CD4-positive, alpha-beta T cell treated with Interleukin-6 at 100 ng/mL for 8 hours (primary cell): ENCODE data around the gene SND1.

Source experiments
- DNase-seq: peaks from one replicate; pipeline ENCODE4 v3.0.0-alpha.2; 2020; ENCODE audit warnings: mixed read lengths, low spot score

The SND1 gene

DNA sequence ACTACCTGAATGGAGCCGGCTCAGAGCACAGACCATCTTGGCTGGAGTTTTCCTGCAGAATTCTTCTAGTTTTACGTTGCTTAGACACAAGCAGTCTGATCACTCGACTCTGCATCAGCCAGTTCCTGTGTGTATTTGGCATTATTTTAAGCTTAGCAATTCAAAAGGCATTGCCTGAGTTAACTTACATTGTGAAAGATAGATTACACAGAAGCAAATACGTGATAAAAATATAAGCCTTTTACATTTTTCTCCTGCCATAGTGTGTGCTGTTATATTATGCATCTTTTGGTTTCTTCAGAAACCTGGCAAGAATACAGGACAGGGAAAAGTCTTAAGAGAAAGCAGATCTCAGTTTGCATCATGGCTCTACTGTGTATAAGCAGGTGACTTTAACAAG is 281.2 kb downstream of the SND1 start:
- no peak for DNase-seq

DNA sequence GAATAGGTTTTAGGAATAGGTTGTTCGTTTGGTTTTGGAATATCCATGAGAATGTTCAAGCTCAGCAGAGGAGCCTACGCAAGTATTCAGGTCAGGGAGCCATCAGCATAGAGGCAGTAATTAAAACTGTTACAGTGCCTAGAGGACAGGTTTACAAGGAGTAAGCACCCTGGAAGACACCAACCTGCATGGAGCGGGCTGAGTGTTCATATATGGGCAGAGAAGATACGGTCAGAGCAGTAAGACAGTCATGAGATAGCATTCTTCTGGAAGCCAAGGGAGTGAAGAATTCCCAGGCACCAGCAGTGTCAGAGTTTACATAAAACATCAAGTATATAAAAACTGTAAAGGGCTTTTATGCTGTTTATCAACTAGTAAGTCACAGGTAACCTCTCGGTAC is 282.7 kb downstream of the SND1 start:
- DNase-seq, result no peak

DNA sequence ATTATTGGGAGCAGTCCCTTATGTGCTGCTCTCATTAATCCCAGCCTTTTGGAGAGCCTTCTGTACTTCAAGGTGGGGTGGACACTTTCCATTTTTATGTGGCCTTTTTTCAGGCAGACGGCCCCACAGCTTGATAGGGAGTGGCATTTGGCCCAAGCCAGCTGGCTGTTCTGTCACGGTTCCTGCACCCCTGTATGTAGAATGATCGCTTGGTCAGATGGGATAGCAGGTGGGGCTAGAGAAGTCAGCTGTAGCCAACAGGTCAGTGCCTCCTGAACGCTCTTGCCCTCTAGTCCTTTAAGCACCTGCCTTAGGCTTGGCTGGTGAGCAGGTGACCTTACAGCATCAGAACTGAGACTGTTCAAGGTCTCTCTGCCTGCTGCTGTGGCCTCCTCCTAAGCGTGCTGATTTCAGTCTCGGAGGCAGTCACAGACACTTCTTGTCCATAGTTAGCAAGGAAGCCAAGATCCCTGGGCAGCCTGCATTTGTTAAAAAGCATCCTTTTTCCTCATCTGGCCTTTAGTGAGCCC is 283.9 kb downstream of the SND1 start:
- no peak for DNase-seq

GRCh38 chr7:127937066-127937680 is 285.2 kb downstream of the SND1 start:
- no peak for DNase-seq

DNA sequence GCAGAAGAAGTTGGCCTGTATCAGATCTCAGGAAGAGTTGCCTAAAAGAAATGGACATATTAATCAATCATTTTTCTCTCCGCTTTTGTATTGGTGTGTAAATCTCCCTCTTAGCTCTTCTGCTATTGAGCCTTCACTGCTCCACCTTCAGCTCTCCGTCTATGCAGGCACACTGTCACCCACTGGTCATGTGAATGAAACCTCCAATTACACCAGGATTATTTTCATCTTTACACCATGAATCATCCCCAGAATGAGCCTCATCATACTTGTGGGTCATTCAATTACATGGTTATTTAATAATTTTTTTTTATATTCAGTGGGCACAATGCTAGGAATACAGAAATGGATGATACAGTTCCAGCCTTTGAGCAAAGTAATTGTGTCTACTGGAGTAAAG is 286.6 kb downstream of the SND1 start:
- DNase-seq, result no peak

DNA sequence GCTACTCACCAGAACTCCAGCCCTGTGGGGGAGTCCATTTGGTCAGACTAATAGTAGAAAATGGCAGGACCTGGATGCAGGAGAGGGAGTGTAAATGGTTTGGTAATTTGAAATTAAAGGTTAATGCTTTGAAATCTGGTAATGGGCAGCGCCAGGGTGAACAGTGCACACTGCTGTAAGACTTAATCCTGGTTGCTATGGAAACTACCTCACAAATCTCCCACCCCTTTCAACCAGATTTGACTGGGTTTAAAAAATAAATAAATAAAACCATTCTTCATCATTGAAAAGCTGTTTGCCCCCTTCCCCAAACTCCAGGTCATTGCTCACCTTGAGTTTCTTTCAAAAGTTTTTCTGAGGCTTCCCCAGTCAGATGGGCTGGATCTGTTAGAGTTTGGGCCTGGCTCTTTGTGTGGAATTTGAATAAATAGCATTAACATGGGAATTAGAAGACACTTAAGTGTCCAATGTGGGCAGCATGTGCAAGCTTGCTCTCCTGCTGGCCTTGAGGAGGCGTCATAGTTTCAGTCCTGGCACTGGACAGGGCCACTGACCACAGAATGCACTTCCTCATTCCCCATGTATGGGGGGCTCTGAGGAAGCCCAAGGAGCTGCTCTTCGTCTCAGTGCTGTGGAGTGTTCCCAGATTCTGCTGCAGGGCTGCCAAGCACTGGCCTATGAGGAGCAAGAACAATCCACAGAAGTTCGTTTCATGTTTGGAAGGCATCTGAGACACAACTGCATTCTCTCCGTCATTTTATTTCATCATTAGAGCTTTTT is 288.6 kb downstream of the SND1 start:
- no peak for DNase-seq

DNA sequence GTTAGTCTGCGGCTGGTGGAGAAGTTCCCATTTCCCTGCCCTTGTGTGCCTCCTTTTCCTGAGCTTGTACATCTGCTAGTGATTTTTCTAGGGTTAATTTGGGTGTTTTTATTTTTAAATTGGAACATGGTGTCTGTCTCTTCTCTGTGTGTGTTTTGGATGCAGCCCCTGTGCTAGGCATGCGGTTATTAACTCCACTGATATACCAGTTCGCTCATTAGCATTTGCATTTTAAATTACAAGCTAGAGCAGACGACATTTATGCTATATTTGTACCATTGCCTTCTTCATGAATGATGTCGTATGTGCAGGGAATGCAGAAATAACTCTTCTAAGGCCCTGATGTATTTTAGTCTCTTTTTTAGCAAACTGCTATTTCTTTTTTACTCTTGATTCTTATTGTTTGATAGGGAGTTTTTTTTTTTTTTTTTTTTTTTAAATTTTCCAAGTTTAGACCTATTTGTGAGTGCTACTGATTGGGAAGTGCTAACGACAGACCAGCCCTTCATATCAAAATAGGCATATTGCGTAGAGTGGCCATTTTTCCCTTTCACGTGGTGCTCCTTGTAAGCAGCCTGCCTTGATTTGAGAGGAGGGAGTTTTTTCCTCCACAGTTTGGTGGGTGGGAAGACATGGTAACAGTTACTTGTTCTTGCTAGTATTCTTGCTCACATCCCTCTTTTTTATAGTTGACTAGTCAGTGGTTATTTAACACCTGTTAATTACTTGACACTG is 289.6 kb downstream of the SND1 start:
- no peak for DNase-seq

GRCh38 chr7:127943541-127944521 is 291.8 kb downstream of the SND1 start:
- no peak for DNase-seq

- no peak for DNase-seq
Observed at GRCh38 chr7:127946111-127946510, 294.1 kb downstream of the SND1 start.

GRCh38 chr7:127946847-127947246 is 294.9 kb downstream of the SND1 start:
- no peak for DNase-seq

- DNase-seq, result no peak
Observed at GRCh38 chr7:127948312-127948711, 296.3 kb downstream of the SND1 start.

DNA sequence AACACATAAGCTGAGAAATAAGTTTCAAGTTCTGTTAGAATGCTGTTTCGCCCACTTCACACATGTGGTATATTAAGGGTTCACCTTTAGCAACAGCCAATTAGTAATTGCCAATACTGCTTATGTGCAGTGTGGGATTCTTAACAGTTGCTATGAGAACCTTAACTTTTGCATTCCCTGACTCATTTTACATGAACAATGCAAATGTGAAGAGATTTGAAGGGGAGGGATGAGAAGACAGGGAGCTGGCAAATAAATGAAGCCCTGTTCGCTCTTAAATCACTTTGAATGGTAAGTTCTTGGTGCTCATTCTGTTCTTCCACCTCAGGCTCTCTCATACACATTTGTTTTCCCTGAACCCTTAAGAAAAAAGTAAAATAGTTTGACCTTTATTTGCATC is 296.9 kb downstream of the SND1 start:
- DNase-seq, result no peak

DNA sequence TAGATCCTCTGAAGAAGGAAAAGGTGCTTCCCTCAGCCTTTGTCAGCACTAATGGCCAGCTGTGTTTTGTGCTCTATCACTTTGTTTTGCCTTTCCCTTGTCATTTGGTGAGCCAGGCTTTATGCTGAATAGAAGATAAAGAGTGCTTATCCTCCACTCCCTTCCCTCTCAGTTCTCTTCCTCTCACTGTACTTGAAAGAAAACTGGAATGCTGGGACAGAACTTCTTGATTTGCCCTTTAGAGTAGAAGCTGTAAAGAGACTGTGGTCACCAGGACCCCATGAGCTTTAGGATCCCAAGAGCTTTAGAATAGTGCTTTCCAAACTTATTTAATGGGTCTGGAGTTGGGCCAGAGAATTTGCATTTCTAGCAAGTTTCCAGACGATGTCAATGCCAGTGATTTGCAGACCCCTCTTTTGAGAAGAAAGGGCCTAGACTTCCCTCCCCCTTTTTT is 297.8 kb downstream of the SND1 start:
- DNase-seq, result no peak

DNA sequence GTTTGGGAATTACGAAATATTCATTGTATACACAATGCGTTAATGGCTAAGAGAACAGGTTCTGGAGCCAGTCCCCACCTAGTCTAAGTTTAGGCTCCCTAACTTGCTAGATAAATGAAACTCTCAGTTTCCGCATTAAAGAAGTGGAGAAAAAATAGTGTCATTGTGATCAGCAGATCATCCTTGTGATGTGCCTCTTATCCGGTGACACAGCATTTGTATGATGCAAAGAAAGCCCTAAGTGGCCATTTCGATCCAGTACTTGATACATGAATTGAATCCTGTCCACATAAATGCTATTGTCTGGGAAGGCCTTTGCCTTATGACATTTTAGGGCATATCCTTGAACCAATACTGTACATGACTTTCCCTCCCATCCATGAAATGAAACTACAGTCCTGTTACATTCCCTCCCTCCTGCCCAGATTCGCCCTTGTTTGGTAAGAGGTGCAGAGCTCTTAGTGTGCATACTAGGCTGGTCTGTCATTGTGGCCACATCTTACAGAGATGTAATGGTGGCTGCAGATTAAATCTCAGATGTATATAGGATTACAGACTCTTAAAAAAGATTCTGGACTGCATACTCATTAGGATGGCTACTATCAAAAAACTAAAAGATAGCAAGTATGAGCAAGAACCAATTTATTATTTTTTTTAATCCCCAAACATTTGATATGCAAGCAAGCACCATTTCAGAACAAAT is 298.4 kb downstream of the SND1 start:
- no peak for DNase-seq

- no peak for DNase-seq
Observed at GRCh38 chr7:127953423-127954356, 301.7 kb downstream of the SND1 start.

DNA sequence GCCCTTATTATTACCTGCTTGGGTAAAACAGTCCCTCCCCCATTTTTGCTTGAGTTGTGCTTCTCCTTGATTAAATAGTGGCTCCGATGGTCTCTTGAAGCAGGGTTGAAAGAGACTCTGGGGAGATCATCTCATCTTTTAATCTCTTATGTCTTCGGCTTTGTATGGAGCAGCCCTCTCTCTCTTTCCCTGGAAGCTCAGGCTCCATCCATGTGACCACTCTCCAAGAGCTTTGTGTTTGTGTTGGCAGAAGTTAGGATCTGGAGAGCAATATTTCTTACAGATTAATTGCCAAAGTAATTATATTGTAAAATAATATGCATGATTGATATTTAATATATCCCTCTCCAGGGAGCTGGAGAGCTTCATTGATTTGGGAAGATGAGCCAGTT is 302.4 kb downstream of the SND1 start:
- no peak for DNase-seq

DNA sequence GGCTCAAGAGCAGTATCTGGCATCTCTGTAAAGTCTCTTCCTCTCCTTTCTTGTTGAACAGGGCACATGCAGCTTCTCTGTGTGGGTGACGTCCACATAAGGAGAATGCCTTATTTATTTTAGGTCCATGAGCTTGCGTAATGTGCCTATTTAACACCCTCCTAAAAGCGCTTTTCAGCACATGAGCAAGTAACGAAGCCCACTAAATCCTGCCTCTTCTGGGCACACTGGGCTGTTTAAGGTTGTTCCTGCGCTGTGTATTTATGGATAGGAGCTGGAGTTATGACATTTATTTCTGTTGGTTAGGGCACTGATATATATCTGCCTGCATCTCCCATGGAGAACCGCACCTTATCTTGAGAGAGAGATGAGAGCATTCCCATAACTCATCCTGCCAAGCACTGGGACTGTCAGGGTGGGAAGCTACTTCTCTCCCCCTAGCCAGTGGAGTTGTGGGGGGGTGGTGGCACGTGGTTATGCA is 303.1 kb downstream of the SND1 start:
- DNase-seq, result no peak

DNA sequence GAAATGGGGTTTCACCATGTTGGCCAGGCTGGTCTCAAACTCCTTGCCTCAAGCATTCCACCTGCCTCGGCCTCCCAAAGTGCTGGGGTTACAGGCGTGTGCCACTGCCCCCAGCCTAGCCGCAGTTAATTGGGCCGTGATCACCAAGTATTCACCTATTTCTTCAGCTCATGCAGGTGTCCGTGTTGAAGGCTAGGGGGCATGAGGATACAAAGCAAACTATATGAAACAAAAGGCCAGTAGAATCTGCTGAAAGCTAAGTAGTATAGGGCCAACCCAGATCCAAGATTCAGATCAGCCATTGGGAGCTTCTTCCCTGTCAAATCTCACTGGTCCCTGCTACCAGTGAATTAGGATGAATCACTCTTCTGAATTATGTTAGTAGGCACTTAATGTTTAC is 305.9 kb downstream of the SND1 start:
- no peak for DNase-seq

DNA sequence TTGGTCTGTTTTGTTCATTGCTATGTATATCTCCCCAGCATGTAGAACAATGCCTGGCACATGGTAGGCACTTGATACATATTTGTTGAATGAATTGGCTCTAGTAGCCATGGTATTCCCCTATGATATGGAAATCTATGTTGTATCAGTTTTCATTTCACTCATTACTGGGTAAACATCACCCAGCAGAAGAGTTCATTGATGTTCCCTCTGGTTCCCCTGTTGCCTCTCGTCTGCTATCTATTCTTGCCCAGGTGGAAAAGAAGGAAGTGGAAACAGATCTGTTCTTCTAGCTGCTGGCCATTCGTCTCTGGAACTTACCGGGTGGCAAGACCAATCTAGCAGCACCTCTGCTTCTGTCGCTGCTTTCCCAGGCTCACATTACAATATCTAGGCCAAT is 307.8 kb downstream of the SND1 start:
- no peak for DNase-seq
